ENCODE results near the gene C5orf63. TPM values are rescaled to one million over a fixed set of nuclear protein-coding genes. Genes with fewer than 3 reads are reported as not detected.

C5orf63 gene
- 1.8 TPM in 2 replicates for total RNA-seq

DNA sequence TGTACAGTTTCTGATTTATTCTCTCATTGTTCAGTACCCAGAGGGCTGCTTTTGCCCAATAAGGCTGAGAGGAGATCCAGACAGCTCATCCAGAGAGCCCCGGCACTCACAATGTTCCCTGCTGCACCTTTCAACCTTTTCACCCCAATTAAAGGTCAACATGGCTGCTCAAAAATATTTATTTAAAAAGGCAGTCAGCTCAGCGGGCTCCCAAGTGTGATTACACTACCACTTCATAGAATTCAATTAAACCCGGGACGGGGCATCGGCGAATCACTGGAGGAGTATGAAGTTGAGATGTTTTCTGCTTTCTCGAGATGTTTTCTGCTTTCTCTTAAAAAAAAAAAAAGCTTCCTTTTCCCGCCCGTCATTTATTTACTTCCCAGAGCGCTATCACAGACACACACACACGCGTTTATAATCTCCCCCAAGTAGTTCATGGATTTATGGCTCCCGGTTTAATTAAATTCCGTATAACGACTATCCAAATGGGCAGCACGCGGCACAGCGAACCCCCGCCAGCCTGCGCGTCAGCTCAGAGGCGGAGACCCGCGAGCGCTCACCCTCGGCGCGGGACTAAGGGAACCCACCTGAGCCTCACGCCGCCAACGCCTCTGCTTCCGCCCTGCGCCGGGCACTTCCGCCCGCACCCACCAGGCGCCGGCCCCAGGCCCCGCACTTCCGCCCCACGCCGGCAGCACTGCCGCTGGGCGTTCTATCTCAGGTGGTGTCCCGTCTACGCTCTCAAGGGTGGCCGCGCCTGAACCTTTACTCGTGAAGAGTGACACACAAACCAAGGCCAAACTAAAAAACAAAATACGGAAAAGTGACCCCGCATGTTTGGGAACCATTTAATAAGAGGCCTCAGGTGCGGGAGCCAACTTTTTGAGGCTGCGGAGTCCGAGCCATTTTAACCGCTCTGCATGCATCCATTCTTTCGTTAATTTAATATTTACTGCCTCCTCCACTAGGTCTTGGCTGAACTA lies at the start of gene C5orf63:
TSS of gene C5orf63 (minus strand) at position 642 of the 986 bp plus-strand sequence. CDS start 14,507 bp downstream, outside the sequence.

GRCh38 chr5:127030259-127031146 lies 42.8 kb downstream of the C5orf63 start, which contains the start of gene MARCHF3:
MARCHF3 (minus strand) TSS chr5:127030558; CDS start chr5:126918171, 112,387 bp downstream.

Other genes with a start within 250 kb of the C5orf63 start
- 109 and 117 TPM in 2 replicates for gene MARCHF3, start 42.9 kb downstream of the C5orf63 start, total RNA-seq
- gene MEGF10, start 217.3 kb upstream of the C5orf63 start, total RNA-seq, result 0.43 and 1.6 TPM in 2 replicates